Hematopoietic multipotent progenitor cell treated with erythropoietin and hydrocortisone succinate and interleukin-3 and kit ligand, for 15 days (in vitro differentiated cells): ENCODE results near the gene CLCNKB.

Experiments
- DNase-seq: peaks from one replicate; pipeline ENCODE4 v3.0.0-alpha.2; 2015; ENCODE audit warnings: low spot score

The CLCNKB gene

GRCh38 chr1:16095447-16095846, 51.9 kb downstream of the CLCNKB start:
- DNase-seq: no peak

DNA sequence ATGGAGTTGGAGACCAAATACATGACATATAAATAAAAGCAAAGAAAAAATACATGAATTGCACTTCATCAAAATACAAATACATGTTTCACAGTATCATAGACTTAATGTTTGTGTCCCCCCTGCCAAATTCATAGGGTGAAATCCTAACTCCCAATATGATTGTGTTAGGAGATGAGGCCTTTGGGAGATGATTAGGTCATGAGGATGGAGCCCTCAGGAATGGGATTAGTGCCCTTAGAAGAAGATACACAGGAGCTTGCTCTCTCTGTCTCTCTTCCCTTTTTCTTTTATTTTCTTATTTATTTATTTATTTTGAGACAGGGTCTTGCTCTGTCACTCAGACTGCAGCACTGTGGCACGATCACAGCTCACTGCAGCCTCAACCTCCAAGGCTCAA, 55.8 kb downstream of the CLCNKB start:
- no peak for DNase-seq

DNA sequence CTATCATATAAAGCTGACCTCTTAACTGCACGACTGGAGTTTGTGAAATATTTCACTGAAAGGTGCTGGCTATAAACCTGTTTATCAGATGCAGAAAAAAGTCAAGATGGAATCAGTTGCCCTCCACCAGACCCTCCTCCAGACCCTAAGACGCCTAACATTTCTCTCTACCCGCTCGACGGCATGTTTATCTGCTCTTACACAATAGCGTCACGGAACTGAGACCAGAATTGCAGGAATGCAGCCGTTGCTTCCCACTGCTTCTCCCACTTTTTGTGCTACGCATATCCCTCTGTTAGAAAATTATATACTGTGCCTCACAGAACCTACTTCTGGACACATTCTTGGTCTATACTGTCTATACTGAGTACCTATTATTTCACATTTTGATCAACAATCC, 58.0 kb downstream of the CLCNKB start:
- no peak for DNase-seq
